H1 (cell line): ENCODE measurements around the gene CEP135. TPM values are rescaled to one million over a fixed set of nuclear protein-coding genes. Genes with fewer than 3 reads are reported as not detected.

Experiments used
- CTCF ChIA-PET: fragments of 300-600 bp; sonication (Branson Sonifier 250); formaldehyde crosslinking; loops from one replicate; lab custom pipeline; 2021; ENCODE audit not compliant: partially characterized antibody; lab: Charles Lee
- POLR2A ChIA-PET: fragments of 300-600 bp; sonication (Branson Sonifier 250); formaldehyde crosslinking; loops from one replicate; lab custom pipeline; 2021; ENCODE audit warnings: inconsistent platforms; ENCODE audit not compliant: partially characterized antibody; lab: Charles Lee
- DNase-seq, 2 experiments: peaks; one replicate each; pipeline versions ENCODE4 v3.0.0 to v3.0.0-alpha.2; 2010 to 2022; ENCODE audit warnings: low spot score in 2 of 2, low read depth in 1 of 2, mixed read lengths in 1 of 2
- FAIRE-seq: peaks from 2 replicates; lab custom pipeline; 2011; peaks lifted over from hg19 to GRCh38; lab: Jason Lieb, UNC
- H2AFZ ChIP-seq: 2 replicates; pipeline ENCODE4 v1.8.1; 2012; ENCODE audit warnings: low read length, inconsistent platforms
- H2AK5ac ChIP-seq: 2 replicates; pipeline ENCODE4 v1.6.1; 2013; ENCODE audit warnings: low read depth, low read length
- H2BK120ac ChIP-seq: replicated peaks from 2 replicates; pipeline ENCODE3; 2013; ENCODE audit warnings: low read depth, low read length, inconsistent platforms
- H2BK12ac ChIP-seq: 2 replicates; pipeline ENCODE4 v1.6.1; 2013; ENCODE audit warnings: low read depth, low read length
- H2BK15ac ChIP-seq: 2 replicates; pipeline ENCODE4 v1.6.1; 2013; ENCODE audit warnings: low read length
- H2BK20ac ChIP-seq: 2 replicates; pipeline ENCODE4 v1.6.1; 2013; ENCODE audit warnings: low read length
- H2BK5ac ChIP-seq: 2 replicates; pipeline ENCODE4 v1.6.1; 2013; ENCODE audit warnings: low read depth, low read length
- H3K14ac ChIP-seq: 2 replicates; pipeline ENCODE4 v1.6.1; 2013; ENCODE audit warnings: inconsistent platforms; ENCODE audit not compliant: insufficient read length
- H3K18ac ChIP-seq: 2 replicates; pipeline ENCODE4 v1.6.1; 2013; ENCODE audit warnings: low read length; ENCODE audit errors: extremely low read depth
- H3K23ac ChIP-seq: 2 replicates; pipeline ENCODE4 v1.6.1; 2013; ENCODE audit warnings: inconsistent platforms; ENCODE audit not compliant: insufficient read length
- H3K23me2 ChIP-seq: 2 replicates; pipeline ENCODE4 v1.6.1; 2013; ENCODE audit warnings: low read depth, low read length
- H3K27ac ChIP-seq: 2 replicates; pipeline ENCODE4 v1.6.1; 2011; ENCODE audit warnings: low read depth, low read length, inconsistent platforms
- H3K27me3 ChIP-seq, 4 experiments: replicated peaks in 1 of 4; 1 replicate in 1 of 4; 2 replicates in 3 of 4; pipeline versions ENCODE4 v1.6.1 to v1.8.1; 2011 to 2013; ENCODE audit warnings: low read length in 3 of 4, mild to moderate bottlenecking in 3 of 4, inconsistent platforms in 2 of 4, mixed read lengths in 2 of 4, moderate library complexity in 1 of 4; ENCODE audit not compliant: control insufficient read depth in 3 of 4, insufficient read depth in 3 of 4; ENCODE audit errors: extremely low read depth in 1 of 4
- H3K36me3 ChIP-seq, 4 experiments: 2 replicates each; pipeline versions ENCODE4 v1.6.1 to v1.8.1; 2011 to 2013; ENCODE audit warnings: mild to moderate bottlenecking in 4 of 4, low read length in 3 of 4, moderate library complexity in 2 of 4, control low read depth in 1 of 4, inconsistent platforms in 1 of 4; ENCODE audit not compliant: insufficient read depth in 4 of 4, control insufficient read depth in 2 of 4
- H3K4ac ChIP-seq: replicated peaks from 2 replicates; pipeline ENCODE3; 2013; ENCODE audit warnings: low read length, low read depth, mixed read lengths, inconsistent platforms; ENCODE audit not compliant: insufficient read length
- H3K4me1 ChIP-seq, 4 experiments: replicated peaks in 1 of 4; 1 replicate in 1 of 4; 2 replicates in 3 of 4; pipeline versions ENCODE4 v1.6.1 to v1.8.1; 2011 to 2013; ENCODE audit warnings: low read length in 3 of 4, inconsistent platforms in 2 of 4, mixed read lengths in 1 of 4; ENCODE audit not compliant: insufficient read depth in 4 of 4, control insufficient read depth in 3 of 4
- H3K4me2 ChIP-seq, 2 experiments: 2 replicates each; pipeline versions ENCODE4 v1.6.1 to v1.8.1; 2011 to 2013; ENCODE audit warnings: low read depth in 2 of 2, low read length in 2 of 2, control low read depth in 1 of 2, inconsistent platforms in 1 of 2, mild to moderate bottlenecking in 1 of 2; ENCODE audit not compliant: insufficient read depth in 1 of 2
- H3K4me3 ChIP-seq, 4 experiments: fragments of 200-600, 300-600 bp in 1 of 4; sonication (generic), shearing (Covaris generic), sonication (Bioruptor Twin) in 1 of 4; 2 replicates each; pipeline versions ENCODE4 v1.5.1 to v1.8.1; 2011 to 2016; ENCODE audit warnings: low read length in 4 of 4, low read depth in 3 of 4, control low read depth in 2 of 4, inconsistent platforms in 2 of 4, mild to moderate bottlenecking in 2 of 4, mixed read lengths in 1 of 4, moderate library complexity in 1 of 4; ENCODE audit not compliant: insufficient read depth in 2 of 4; ENCODE audit errors: extremely low read depth in 1 of 4
- H3K56ac ChIP-seq: replicated peaks from 2 replicates; pipeline ENCODE3; 2013; ENCODE audit warnings: low read depth, mild to moderate bottlenecking, mixed read lengths, low read length, inconsistent platforms; ENCODE audit not compliant: insufficient read length
- H3K79me1 ChIP-seq: 2 replicates; pipeline ENCODE4 v1.6.1; 2013; ENCODE audit warnings: low read depth, low read length, control low read depth
- H3K79me2 ChIP-seq, 2 experiments: 2 replicates each; pipeline versions ENCODE4 v1.6.1 to v1.8.1; 2012 to 2013; ENCODE audit warnings: low read length in 2 of 2, mild to moderate bottlenecking in 2 of 2, inconsistent platforms in 1 of 2; ENCODE audit not compliant: insufficient read depth in 2 of 2, control insufficient read depth in 1 of 2
- H3K9ac ChIP-seq, 4 experiments: replicated peaks in 1 of 4; 1 replicate in 1 of 4; 2 replicates in 3 of 4; pipeline versions ENCODE4 v1.6.1 to v1.8.1; 2011 to 2013; ENCODE audit warnings: low read depth in 3 of 4, low read length in 3 of 4, control low read depth in 2 of 4, mild to moderate bottlenecking in 2 of 4, moderate library complexity in 2 of 4, inconsistent platforms in 1 of 4; ENCODE audit errors: extremely low read depth in 1 of 4
- H3K9me3 ChIP-seq, 2 experiments: 2 replicates each; pipeline versions ENCODE4 v1.6.1 to v1.8.1; 2012 to 2013; ENCODE audit warnings: mild to moderate bottlenecking in 2 of 2, moderate library complexity in 2 of 2, control low read depth in 1 of 2, inconsistent platforms in 1 of 2, low read depth in 1 of 2, low read length in 1 of 2, mixed read lengths in 1 of 2; ENCODE audit not compliant: insufficient read depth in 2 of 2
- H4K20me1 ChIP-seq, 2 experiments: replicated peaks in 1 of 2; 2 replicates each; pipeline versions ENCODE3 to v1.8.1; 2011 to 2013; ENCODE audit warnings: inconsistent platforms in 2 of 2, low read length in 2 of 2, mild to moderate bottlenecking in 1 of 2; ENCODE audit not compliant: insufficient read depth in 2 of 2, control insufficient read depth in 1 of 2
- H4K5ac ChIP-seq: 2 replicates; pipeline ENCODE4 v1.6.1; 2013; ENCODE audit warnings: low read length, low read depth, mixed read lengths, inconsistent platforms; ENCODE audit not compliant: insufficient read length
- H4K8ac ChIP-seq: 2 replicates; pipeline ENCODE4 v1.8.0; 2013; ENCODE audit warnings: mild to moderate bottlenecking, moderate library complexity, low read length, inconsistent platforms; ENCODE audit not compliant: insufficient read depth; ENCODE audit errors: extremely low read depth
- H4K91ac ChIP-seq: replicated peaks from 2 replicates; pipeline ENCODE3; 2013; ENCODE audit warnings: low read length, mixed read lengths, inconsistent platforms; ENCODE audit not compliant: insufficient read length
- CHD1 ChIP-seq: IDR thresholded peaks from 2 replicates; pipeline ENCODE4 v1.6.1; 2012; ENCODE audit warnings: low read depth, low read length, improper control_type of control experiment
- CHD2 ChIP-seq: IDR thresholded peaks from 2 replicates; pipeline ENCODE4 v1.6.1; 2012; ENCODE audit warnings: low read length, improper control_type of control experiment
- E2F6 ChIP-seq: IDR thresholded peaks from 2 replicates; pipeline ENCODE4 v1.6.1; 2012; ENCODE audit warnings: inconsistent platforms
- GABPA ChIP-seq: IDR thresholded peaks from 2 replicates; pipeline ENCODE4 v1.6.1; 2011; ENCODE audit warnings: mild to moderate bottlenecking, low read length, moderate library complexity, borderline replicate concordance; ENCODE audit not compliant: insufficient read depth
- MAX ChIP-seq: IDR thresholded peaks from 2 replicates; pipeline ENCODE4 v1.6.1; 2012; ENCODE audit warnings: inconsistent platforms
- NANOG ChIP-seq: IDR thresholded peaks from 2 replicates; pipeline ENCODE4 v1.6.1; 2011; ENCODE audit warnings: low read length, low read depth, mild to moderate bottlenecking, inconsistent platforms; ENCODE audit not compliant: insufficient read depth, poor library complexity, severe bottlenecking
- RXRA ChIP-seq: IDR thresholded peaks from 2 replicates; pipeline ENCODE4 v1.6.1; 2011; ENCODE audit warnings: low read depth, mild to moderate bottlenecking, low read length, moderate library complexity; ENCODE audit not compliant: insufficient read depth
- SIN3A ChIP-seq, 2 experiments: IDR thresholded peaks in 1 of 2; conservative IDR thresholded peaks in 1 of 2; 2 replicates each; pipeline ENCODE4 v1.6.1; 2011 to 2012; ENCODE audit warnings: low read length in 2 of 2, improper control_type of control experiment in 1 of 2, low read depth in 1 of 2, mild to moderate bottlenecking in 1 of 2
- ZNF274 ChIP-seq: IDR thresholded peaks from 2 replicates; pipeline ENCODE4 v1.7.0; 2012; ENCODE audit warnings: low read length, borderline replicate concordance; ENCODE audit errors: extremely low read depth
- WGBS, 2 experiments: shearing (Covaris generic) in 1 of 2; methylation state at CpG; one replicate each; pipeline versions ENCODE4 v1.1.6 to v1.1.7; 2013 to 2015; ENCODE audit warnings: low lambda C conversion rate in 2 of 2, mixed read lengths in 2 of 2, inconsistent platforms in 1 of 2, low coverage in 1 of 2, missing lambda C conversion rate in 1 of 2; ENCODE audit not compliant: insufficient replicate concordance in 2 of 2, insufficient coverage in 1 of 2, insufficient read length in 1 of 2; ENCODE audit errors: extremely low coverage in 1 of 2, missing lambda C conversion rate in 1 of 2; 5-methylcytosine and 5-hydroxymethylcytosine counted together
- polyA plus RNA-seq, 7 experiments: library from polyadenylated mRNA; depleted of rRNA in 3 of 7; stranded (reverse) in 5 of 7; unstranded in 2 of 7; fragments of >200 nt in 5 of 7; fragments of 200-250 nt in 2 of 7; gene quantifications; 1 replicate in 5 of 7; 2 replicates in 1 of 7; 4 replicates in 1 of 7; pipeline versions ENCODE4 v1.2.1 to v1.2.3, GENCODE V29; 2011 to 2013; ENCODE audit warnings: missing spikeins in 2 of 7, mixed read lengths in 2 of 7
- total RNA-seq: library from RNA; stranded (reverse); fragmentation: NEBNext Ultra II Directional; extraction: Animal tissue kit (Norgen Biotek cat#: 25700); gene quantifications from 2 replicates; pipeline ENCODE4 v1.2.1, GENCODE V29; 2021

The CEP135 gene
- total and polyA plus RNA-seq, 2 of the 8 experiments (the other 6 are each of a cell fraction or from before 2014, with no cell fraction given) = 2.7 to 14.5 TPM

GRCh38 chr4:56004235-56004634, 55.5 kb downstream of the CEP135 start:
- H3K36me3 ChIP-seq = peaks cover 0 to 14% (median 6%) of the 10 kb centered on the region in 4 experiments; a peak in 3 of 8 replicates
- no peak overlapping the region for H2BK15ac ChIP-seq
- no peak overlapping the region for H3K14ac ChIP-seq
- no peak overlapping the region for H4K8ac ChIP-seq
- no peaks in the 10 kb centered on the region for H4K20me1 ChIP-seq
- no peak overlapping the region for H3K4me3 ChIP-seq
- H3K18ac ChIP-seq = no peak overlapping the region
- H2BK12ac ChIP-seq = no peak overlapping the region
- H3K27ac ChIP-seq = no peak overlapping the region
- H3K4ac ChIP-seq = no peak overlapping the region
- WGBS, 2 experiments = 94% methylated on average over 2 of the region's 2 CpGs; no CpG with 5 or more reads in 1 of the 2 experiments
- CTCF ChIA-PET = interaction anchor here (0.9 kb wide), 1 partner anchor 37 kb away, joined by 3 read pairs; no protein-coding TSS in a partner anchor
- no peaks in the 10 kb centered on the region for H3K79me2 ChIP-seq
- no peak overlapping the region for H3K4me2 ChIP-seq
- H3K9me3 ChIP-seq = no peaks in the 10 kb centered on the region
- no peak overlapping the region for H3K23ac ChIP-seq
- H2AFZ ChIP-seq = no peak overlapping the region
- no peaks in the 10 kb centered on the region for H3K27me3 ChIP-seq
- POLR2A ChIA-PET = interaction anchor here (0.6 kb wide), 1 partner anchor 315 kb away, joined by 3 read pairs; no protein-coding TSS in a partner anchor
- H2BK20ac ChIP-seq = no peak overlapping the region
- H3K23me2 ChIP-seq = no peaks in the 10 kb centered on the region
- FAIRE-seq = no peak
- H3K4me1 ChIP-seq = no peaks in the 10 kb centered on the region
- H3K79me1 ChIP-seq = no peaks in the 10 kb centered on the region
- no peak overlapping the region for H2BK120ac ChIP-seq
- H3K56ac ChIP-seq = no peak overlapping the region
- no peak overlapping the region for H4K91ac ChIP-seq
- no peak overlapping the region for H2BK5ac ChIP-seq
- no peak overlapping the region for H2AK5ac ChIP-seq
- no peak overlapping the region for H4K5ac ChIP-seq
- TF ChIP-seq CHD2 (no peak), E2F6 (no peak), ZNF274 (no peak), NANOG (no peak), SIN3A (conservative IDR thresholded peaks at IDR 0.05 in 1 of 2, IDR thresholded peaks at IDR 0.05 in 1 of 2; ENCODE audit: low read depth in 1 of 2, low read length in 2 of 2) (no peak), CHD1 (no peak), MAX (no peak), GABPA (no peak), RXRA (no peak)
- TF ChIP-seq, all 59 proteins: peak for 0
- no peak for DNase-seq
- no peak overlapping the region for H3K9ac ChIP-seq
